GM23338 (cell line): ENCODE results near the gene NDUFAF5.

Source experiments
- CTCF ChIP-seq, 2 experiments: fragments of 200-600 bp in 1 of 2; sonication (generic) in 1 of 2; conservative IDR thresholded peaks; 2 replicates each; pipeline versions ENCODE4 v1.5.1 to v1.6.1; 2016 to 2017; ENCODE audit warnings: antibody characterized with exemption in 2 of 2, low read depth in 2 of 2, mild to moderate bottlenecking in 2 of 2, moderate library complexity in 1 of 2
- EZH2phosphoT487 ChIP-seq: fragments of 200-600 bp; sonication (generic); IDR thresholded peaks from one replicate; pipeline ENCODE4 v1.8.1; 2018; ENCODE audit warnings: antibody characterized with exemption; ENCODE audit not compliant: unreplicated experiment
- JUNB ChIP-seq: IDR thresholded peaks from one replicate; pipeline ENCODE4 v1.6.1; 2016; ENCODE audit warnings: antibody characterized with exemption; ENCODE audit not compliant: unreplicated experiment
- POLR2AphosphoS5 ChIP-seq: IDR thresholded peaks from 2 replicates; pipeline ENCODE4 v1.6.1; 2016; ENCODE audit warnings: antibody characterized with exemption, low read depth
- REST ChIP-seq: IDR thresholded peaks from one replicate; pipeline ENCODE4 v1.6.1; 2018; ENCODE audit warnings: antibody characterized with exemption; ENCODE audit not compliant: unreplicated experiment

DNA sequence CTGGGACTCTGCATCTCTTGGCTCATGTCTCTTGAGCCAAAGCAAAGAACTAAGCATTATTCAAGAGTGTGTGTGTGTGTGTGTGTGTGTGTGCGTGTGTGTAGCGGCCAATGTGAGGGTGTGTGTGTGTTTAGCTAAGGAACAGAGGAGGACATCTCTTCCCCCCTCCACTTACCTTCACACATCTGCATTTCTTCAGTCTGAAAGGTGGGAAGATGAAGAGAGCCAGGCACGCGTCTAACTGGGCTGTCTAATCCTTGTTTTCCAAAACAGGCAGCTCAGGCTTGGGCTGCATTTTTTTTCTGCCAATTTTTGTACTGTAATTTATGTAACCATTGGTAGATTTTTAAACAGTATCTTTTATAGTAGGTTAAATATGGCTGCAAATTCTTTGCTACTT, 59.5 kb downstream of the NDUFAF5 start:
- TF ChIP-seq CTCF (conservative IDR thresholded peaks at IDR 0.05; ENCODE audit: low read depth in 2 of 2) (no peak), REST (no peak), EZH2phosphoT487 (no peak), JUNB (no peak), POLR2AphosphoS5 (no peak)
